ENCODE results near the gene ELL.

Gene ELL

DNA sequence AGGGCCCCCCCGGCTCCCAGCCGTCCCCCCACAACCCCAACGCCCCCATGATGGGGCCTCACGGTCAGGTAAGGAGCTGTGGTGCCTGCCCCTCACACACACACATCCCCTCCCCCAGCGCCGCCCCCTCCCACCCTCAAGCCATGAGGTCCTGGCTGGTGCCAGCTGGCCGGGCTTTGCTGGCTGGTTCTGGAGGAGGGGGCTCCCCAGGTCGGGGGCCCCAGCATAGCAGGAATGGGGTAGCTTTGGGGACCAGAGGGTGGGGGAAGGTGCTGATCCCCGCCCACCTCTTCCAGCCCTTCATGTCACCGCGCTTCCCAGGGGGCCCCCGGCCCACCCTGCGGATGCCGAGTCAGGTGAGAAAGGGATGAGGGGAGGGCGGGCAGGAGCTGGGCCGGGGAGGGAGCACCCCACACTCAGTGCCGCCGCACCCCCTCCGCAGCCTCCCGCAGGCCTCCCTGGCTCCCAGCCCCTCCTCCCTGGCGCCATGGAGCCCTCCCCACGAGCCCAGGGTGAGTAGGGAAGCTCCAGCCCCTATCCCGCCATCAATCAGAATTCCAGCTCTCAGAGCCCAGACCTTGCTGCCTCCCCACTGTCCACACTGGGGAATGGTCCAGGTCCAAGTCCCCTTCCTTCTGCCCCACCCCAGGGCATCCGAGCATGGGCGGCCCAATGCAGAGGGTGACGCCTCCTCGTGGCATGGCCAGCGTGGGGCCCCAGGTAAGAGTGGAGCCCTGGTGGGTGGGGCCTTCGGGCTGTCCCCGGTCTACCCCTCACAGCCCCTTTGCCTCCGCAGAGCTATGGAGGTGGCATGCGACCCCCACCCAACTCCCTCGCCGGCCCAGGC is 90.3 kb downstream of the ELL start:
- no peak for DNase-seq

DNA sequence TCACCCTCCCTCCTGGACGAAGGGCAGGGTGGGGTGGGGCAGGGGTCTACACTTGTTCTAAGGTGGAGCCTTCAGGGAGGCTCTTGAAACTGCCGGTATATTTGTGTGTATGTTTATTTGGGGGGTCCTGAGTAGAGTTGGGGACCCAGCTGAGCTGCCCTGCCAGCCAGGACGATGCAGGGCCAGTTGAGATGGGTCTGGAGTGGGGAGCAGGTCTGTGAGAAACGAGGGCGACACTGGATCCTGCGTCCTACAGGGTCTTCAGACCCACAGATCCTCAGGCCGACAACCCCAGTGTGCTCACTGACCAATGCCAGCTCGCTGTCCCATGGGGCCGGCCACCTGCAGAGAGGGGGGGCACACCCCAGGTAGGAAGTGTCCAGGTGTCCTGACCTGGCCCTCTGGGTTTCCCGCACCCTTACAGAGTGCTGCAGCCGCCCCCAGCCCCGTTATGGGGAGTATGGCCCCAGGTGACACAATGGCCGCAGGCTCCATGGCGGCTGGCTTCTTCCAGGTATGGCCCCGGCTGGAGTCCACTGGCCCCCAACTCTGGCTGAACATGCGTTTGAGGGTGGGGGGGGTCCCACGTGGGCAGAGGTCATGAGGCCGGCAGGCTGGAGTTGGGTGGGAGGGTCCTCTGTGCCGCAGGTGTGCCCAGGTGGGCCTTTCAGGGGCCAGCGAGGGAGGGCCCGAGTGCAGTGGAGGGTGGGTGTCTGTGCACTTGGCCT is 91.3 kb downstream of the ELL start:
- DNase-seq: no peak

DNA sequence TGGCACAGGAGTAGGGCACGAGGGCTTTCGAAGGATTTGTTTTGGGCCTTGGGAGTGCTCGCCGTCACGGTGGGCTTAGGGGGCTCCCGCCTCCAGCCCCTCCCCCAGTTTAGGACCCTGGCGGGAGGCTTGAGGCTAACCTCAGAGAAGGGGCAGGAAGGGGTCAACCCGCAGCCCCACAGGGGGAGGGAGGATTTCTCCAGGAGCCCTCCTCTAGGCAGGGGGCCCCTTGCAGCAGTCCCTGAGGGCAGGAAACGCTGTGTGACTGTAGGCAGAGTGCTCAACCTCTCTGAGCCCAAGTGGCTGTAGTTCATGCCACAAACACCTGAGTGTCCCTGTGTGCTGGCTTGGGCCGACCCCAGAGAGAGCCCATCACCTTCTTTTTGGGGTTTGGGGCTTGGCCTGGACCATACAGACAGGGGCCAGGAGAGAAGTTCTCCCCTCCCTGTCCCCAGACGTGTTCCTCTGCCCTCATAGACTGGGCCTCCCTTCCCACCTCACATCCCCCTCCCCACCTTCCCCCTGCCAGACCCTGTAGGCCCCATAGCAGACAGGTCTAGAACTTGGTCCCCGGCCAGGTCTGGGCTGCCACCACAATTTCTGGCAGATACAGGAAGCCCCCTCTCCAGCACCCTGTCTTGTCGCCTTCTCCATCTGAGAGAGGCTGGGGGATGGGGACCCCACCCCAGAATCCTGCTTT is 92.0 kb downstream of the ELL start:
- no peak for DNase-seq

DNA sequence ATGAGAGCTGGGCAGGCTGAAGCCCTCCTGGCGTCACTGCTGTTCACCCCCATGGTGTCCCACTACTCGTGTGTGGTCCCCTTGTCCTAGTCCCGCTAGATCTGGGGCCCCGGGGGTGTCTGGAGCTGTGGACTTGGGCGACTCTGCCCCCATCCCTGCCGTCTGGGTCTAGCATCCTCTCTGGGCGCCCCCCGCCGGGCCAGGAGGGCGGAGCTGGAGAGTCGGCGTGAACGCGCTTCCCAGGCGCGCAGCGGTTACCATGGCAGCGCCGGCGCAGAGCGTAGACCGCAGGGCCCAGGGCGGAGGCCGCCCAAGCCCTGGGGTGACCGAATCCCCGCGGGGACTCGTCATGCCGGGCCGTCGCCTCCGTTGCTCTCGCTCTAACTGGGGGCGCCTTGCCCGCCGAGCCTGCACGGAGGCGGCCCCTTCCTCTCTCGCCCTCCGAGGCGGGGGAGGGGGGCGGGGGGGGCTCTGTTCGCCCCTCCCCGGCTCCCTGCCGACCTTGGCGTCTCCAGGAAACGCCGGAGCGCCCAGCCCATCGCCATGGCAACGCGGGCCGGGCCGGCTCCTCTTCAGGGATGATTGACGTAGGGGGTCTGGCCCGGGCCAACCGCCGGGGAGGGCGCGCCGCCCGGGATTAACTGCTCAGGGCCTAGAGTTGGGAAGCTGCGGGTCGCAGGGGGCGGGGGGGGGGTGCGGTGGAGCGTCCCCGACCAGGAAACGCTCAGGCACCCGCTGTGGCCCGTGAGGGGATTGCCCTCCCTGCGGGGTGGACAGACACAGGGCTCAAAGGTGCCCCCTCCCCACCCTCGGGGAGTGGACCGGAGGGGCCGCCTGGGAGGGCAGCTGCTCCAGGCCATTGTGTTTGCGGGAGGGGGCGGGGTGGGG is 92.8 kb downstream of the ELL start:
- DNase-seq: peak; percentile 82

DNA sequence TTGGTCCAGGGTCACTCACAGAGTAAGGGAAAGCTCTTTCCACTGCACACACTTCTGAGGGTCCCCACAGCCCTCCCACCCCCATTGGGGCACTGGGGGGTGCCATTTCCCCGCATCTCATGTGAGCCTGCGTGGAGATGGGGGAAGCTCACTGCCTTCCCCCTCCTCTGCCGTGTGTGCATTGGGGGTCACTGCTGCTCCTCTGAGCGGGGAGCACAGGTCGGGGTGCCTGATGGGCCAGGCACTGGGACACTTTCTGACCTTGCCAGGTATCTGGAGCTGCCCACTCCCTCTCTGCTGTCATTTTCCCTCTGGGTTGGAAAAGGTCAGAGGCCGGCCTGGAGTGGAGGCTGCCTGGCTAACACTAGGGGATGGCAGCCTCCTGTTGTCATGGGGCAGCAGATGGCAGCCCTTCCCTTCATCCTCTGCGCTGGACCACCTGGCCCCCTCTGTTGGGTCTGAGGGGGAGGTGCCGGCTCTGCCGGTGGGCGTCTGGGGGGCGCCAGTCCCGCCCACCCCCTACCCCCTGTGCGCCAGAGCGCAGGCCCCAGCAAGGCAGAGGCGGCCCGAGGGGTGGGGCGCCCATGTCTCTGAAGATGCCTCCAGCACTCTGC is 93.6 kb downstream of the ELL start:
- no peak for DNase-seq

DNA sequence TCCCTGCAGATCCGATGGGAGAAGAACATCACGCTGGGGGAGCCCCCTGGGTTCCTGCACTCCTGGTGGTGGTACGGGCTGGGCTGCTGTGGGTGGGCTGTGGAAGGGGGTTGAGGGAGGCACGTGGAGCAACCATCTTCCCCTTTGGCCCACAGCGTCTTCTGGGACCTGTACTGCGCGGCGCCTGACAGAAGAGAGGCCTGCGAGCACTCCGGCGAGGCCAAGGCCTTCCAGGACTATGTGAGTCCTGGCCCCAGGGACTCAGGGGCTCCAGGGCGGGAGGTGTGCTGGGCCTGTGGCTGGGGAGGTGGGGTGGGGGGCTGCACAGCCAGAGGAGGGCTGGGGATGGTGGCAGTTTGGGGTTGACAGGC is 94.1 kb downstream of the ELL start:
- no peak for DNase-seq

DNA sequence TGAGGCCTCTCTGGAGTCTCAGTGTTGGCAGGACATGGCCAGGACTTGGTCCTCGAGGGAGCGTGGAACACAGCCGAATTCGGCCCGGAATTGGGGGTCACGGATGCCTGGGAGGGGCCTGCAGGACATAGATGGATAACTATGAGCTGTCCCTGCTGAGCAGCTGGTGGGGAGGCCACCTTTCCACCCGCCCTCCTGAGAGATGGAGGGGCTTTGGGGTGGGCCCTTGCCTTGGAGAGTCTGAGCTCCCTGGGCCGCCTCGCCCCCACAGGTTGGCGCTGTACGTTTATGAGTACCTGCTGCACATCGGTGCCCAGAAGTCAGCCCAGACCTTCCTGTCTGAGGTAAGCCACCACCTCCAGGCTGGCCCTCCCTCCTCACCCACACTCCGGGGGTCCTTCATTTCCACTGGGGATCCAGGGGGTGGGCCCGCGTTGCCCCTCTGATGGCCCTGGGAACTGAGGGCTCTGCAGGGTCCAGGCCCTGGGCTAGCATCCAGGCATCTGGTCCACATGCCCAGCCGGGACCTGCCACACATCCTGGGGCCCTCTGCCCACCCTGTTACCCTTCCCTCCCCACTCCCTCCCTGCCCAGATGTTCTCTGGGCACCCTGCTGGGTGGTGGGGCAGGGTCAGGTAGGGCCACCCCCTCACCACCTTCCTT is 94.7 kb downstream of the ELL start:
- no peak for DNase-seq

DNA sequence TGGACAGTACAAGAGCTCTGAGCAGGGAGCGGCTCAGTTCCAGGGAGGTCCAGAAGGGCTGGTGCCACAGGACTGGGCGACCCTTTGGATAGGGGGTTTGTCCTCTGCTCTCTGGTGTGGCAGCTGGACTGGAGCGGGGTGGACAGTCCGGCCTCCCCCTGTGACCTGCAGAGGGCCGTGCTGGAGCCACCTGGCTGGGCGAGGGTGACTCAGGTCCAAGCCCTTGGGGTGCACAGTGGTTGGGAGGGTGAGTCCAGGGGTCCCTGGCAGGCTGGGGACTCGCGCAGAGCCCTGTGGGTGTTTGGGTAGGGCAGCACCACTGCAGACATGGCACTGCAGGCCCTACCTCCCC is 95.5 kb downstream of the ELL start:
- no peak for DNase-seq

DNA sequence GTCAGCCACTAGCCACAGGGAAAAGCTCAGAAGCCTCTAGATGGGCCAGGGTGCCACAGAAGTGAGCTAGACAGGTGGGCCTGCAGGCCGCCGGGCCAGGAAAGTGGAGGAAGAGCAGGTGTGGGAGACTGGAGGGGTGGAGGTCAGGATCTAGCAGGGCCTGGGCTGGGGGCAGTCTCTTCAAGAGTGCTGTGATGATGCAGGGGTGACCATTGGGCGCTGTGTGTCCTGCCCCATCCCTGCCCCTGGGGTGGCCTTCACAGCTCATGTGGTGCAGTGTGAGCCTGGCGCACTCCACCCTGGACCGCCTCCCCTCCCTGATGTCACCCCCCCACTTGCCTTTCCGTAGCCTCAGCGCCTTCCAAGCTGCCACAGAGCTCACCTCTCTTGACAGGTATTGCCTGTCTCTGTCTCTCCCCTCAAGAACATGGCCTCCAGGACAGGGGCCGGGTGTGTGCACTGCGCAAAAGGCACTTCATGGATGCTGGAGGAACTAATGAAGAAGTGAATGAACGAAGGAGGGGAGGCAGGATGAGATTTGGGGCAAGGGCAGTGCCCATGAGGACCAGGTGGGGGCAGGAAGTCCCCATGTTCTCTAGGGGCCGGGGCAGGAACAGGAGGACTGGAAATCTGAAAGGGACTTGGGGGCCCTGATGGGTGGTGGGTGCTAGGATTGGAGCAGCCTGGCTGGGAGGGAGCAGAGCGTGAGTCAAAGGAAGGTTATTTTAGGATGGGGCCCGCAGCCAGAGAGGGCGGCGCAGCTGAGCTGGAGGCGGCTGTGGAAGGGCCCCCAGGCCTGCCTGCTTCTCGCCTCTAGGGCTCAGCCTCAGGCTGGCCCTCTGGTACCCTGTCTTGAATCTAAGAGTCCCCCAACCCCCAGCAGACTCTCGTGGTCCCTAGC is 96.1 kb downstream of the ELL start:
- DNase-seq: peak; percentile 35

DNA sequence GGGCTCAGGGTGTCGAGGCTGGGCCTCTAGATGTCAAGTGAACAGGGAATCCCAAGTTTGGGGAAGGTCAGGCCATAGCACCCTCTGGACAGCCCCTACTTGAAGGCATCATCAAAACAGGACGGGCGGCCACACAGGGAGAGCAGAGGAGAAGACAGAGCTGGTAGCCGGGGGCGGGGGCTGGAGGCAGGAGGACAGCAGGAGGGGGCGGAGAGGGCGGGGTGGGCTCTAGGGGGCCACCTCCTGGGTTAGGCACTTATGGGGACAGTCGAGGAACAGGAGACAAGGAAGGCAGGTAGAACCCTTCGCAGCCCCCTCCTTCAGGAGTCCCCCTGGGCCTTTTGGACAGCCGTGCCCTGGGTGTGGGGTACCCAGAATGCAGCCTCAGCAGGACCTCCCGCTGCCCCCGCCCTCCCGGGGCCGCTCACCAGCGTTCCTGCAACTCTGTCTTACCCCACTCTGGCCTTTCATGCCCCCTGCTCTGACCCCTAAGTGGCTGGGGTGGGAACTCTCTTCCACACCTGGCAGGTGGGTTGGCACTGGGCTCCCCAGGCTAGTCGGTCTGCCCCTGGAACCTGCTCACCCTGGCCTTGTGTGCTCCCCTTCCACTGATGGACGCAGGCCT is 96.9 kb downstream of the ELL start:
- no peak for DNase-seq

DNA sequence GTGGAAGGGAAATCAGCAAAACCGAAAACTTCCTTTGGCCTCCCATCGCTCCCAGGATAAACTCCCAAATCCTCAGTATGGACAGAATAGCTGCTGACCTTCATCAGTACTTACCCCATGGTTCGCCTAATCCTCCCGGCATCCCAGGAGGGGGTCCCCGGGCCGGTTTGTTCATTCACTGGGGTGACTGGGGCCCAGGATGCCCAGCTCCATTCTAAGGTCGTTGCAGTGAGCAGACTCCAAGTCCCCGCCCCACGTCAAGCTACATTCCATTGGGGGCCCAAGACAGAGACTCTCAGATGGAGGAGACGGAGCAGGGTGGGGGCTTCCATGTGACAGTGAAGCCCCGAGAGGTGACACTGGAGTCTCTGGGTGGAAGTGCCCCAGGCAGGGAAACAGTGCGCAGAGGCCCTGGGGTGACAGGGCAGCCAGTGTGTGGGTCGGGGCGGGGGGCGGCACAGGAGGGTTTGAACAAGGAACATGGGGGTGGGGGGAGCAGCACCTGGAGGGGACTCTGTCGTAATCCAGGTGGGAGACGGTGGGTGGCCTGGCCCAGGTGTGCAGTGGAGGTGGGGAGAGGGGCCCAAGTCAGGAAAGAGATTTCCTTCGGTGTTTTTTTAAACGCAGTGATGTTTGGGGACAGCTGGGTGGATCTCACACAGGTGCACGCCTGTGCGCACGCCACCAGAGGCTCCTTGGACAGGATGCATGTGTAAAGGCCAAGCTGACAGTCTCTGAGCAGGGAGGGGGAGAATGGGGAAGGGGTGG is 97.6 kb downstream of the ELL start:
- DNase-seq: no peak

DNA sequence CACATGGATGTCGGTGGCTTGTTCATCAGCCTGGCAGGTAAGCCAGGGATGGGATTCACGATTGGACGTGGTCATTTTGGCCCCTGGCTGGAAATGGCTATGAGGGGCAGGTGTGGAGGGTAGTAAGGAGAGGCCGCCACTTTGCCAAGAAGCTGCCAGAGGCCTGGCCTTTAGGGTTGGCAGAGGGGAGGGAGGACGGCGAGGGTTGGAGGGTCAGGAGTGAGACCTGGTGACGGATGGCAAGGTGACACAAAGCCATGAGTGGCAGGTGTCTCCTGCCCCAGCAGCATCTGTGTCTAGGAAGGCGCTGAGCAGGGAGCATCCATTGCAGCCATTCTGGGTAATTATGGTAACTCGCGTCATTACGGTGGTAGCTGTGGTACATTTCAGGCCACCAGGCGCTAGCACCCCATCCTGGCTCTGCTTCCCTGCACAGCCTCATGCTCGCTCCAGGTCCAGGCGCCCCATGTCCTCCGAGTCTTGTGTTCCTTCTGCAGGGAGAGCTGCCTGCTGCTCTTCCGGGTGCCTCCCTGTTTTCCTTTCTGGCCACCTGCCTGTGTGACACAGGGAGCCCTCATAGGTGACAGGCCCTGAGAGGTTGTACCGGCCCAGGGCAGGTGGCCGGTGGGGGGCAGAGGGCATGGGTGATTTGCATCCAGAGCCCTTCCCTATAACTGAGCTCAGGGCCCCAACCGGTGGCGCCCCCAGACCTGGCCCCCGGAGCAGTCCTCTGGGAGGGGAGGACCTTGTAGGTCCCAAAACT is 98.4 kb downstream of the ELL start:
- no peak for DNase-seq

DNA sequence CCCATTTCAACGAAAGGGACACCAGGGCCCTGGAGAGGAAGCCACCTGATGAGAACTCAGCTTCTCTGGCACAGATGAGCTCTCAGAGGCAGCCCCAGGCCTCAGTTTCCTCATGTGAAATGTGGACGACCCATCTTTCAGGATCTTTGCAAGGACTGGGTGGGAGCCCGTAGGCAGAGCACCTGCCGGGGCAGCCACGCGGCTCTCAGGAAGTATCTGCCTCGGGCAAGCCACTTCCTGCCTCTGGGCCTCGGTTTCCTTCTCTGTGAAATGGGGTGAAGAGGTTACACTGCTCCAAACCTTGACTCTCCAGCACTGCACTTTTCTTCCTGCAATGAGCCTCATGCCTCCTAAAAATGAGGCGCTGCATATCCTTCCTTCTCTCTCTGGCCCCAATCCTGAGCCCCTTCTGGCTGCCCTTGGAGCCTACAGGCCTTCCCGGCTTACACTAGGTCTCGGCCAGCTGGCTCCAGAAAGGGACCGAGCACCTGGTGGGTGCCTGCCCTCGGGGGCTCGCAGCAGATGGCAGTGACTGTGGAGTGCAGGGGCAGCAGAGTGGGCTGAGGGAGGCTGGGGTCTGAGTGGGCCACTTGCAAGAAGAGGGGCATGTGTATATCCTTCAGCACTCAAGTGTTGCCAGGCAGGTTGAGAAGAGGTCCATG is 99.2 kb downstream of the ELL start:
- DNase-seq: no peak

DNA sequence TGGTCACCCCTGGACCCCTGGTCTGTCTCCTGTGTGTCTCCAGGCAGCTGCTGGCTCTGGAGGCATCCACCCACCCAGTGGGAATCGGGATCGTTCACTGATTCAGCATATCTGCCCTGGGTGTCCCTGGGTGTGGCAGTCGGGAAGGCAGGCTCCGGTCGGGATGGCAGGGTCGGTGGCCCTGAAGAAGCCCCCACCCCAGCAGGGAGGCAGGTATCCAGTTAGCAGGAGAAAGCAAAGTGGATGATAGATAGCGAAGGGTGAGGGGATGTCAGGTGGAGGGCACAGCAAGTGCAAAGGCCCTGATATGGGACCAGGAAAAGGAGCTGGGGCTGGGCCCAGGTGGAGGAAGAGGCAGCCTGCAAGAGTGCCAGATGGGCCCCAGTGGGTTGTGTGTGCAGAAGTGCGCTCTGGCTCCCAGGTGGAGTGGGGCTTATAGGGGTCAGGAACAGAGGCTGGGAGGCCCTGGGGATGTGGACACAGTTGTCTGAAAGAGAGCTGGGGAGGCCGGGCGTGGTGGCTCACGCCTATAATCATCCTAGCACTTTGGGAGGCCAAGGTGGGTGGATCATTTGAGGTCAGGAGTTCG is 100.4 kb downstream of the ELL start:
- no peak for DNase-seq

DNA sequence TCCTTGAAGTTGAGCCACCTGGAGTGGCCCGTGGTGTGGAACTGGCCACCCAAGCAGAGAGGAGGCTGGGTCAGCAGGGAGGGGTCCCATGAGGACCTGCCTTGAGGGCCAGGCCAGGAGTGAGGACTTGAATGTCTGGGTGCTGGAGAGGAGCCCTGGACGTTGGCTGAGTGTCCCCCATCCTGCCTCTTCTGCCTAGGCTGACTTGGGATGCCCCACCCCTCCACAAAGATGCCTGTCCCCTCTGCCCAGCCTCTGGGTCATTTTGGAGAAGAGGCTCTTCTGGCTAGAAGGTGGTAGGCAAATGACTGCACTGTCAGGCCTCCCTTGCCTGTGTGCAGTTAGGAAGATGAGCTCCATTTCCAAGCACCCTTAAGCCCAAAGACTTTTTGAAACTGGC is 100.9 kb downstream of the ELL start:
- no peak for DNase-seq

DNA sequence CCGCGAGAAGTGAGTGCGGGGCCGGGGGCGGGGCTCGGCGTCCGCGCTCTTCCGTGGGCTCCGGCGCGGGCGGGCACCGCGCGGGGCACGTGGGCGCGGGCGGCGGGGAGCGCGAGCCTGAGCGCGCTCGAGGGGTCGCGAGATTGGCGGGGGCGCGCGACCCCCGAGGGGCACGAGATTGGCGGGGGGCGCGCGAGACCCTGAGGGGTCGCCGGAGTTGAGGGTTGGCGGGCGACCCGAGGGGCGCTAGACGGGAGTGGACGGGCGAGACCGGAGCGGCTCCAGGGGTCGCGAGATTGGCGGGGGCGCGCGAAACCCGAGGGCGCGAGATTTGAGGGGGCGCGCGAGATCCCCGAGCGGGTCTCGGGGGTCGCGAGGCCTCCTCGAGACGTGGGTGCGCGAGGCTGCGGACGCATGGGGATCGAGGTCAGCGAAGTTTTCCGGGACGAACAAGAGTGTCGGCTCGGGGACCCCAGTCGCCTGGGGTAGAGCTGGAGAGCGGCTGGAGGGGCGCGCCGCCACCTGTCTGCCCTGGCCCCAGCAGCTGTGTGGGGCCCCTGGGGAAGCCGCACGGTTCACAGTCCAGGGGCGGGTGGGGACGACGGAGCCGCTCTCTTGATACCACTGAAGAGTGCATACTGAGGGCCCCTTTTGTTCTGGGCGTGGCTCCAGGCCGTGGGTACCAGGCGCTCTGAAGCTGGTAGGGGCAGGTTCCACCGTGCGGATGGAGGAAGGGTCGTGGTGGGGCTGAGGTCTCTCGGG is 102.0 kb downstream of the ELL start:
- no peak for DNase-seq

DNA sequence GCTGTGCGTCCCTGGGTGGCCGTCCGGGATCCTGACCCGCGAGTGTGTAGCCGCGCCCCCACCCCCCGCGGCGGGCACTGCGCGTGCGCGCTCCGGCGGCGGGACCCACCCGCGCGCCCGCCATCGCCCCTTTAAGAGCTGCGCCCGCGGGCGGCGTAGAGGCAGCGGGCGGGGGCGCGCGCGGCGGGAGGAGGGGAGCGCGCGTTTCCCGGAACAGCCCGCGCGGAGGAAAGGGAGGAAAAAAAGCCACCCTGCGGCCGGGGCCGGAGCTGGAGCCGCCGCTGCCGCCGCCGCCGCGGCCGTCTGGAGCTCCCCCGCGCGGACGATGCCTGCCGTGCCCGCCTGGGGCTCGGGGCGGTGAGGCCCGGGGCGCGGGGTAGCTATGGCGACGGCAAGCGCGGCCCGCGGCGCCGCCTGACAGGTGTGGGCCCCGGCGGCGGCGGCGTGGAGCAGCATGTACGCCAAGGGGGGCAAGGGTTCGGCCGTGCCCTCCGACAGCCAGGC is 102.6 kb downstream of the ELL start, which contains the start of gene SSBP4:
TSS of gene SSBP4 (plus strand) at position 204 of the 504 bp plus-strand sequence. CDS start at position 455, 251 bp downstream.
- peak; percentile 61 for DNase-seq
